ENCODE data around the gene C11orf86. TPM values are rescaled to one million over a fixed set of nuclear protein-coding genes. Genes with fewer than 3 reads are reported as not detected.

The C11orf86 gene
- total RNA-seq, 2 donors from 2014 or later: not detected

GRCh38 chr11:66969584-66970225, 5.4 kb upstream of the C11orf86 start:
- no peak for TF ChIP-seq POLR2A (IDR thresholded peaks at IDR 0.05)
- TF ChIP-seq CTCF (IDR thresholded peaks at IDR 0.05): no peak
- TF ChIP-seq POLR2AphosphoS5 (IDR thresholded peaks at IDR 0.05): no peak
- Histone ChIP-seq H3K36me3 (no peaks in the 10 kb centered on the region), H3K27ac (no peak overlapping the region), H3K4me3 (no peak overlapping the region), H3K9me3 (no peaks in the 10 kb centered on the region), H3K4me1 (replicated peaks) (no peaks in the 10 kb centered on the region), H3K27me3 (replicated peaks; ENCODE audit: insufficient read depth) (no peaks in the 10 kb centered on the region)
- WGBS: 79% methylated on average over 6 of the region's 6 CpGs
- intact Hi-C loops (cut with DNase I): no loop called here
- no peak for DNase-seq (ENCODE audit: low spot score)

- TF ChIP-seq POLR2AphosphoS5 (IDR thresholded peaks at IDR 0.05): no peak
- no peak for TF ChIP-seq CTCF (IDR thresholded peaks at IDR 0.05)
- no peak for TF ChIP-seq POLR2A (IDR thresholded peaks at IDR 0.05)
- Histone ChIP-seq H3K9me3 (no peaks in the 10 kb centered on the region), H3K27ac (no peak overlapping the region), H3K4me3 (no peak overlapping the region), H3K36me3 (no peaks in the 10 kb centered on the region), H3K4me1 (replicated peaks) (no peaks in the 10 kb centered on the region), H3K27me3 (replicated peaks; ENCODE audit: insufficient read depth) (no peaks in the 10 kb centered on the region)
- DNase-seq (ENCODE audit: low spot score): no peak
- intact Hi-C loops (cut with DNase I): no loop called here
- 90% methylated on average over 4 of the region's 4 CpGs for WGBS
Measured at GRCh38 chr11:66970371-66970806, 4.7 kb upstream of the C11orf86 start.

GRCh38 chr11:66970807-66971442, 4.2 kb upstream of the C11orf86 start:
- TF ChIP-seq POLR2AphosphoS5 (IDR thresholded peaks at IDR 0.05): no peak
- TF ChIP-seq CTCF (IDR thresholded peaks at IDR 0.05): no peak
- no peak for TF ChIP-seq POLR2A (IDR thresholded peaks at IDR 0.05)
- no peak for DNase-seq (ENCODE audit: low spot score)
- H3K9me3 ChIP-seq: no peaks in the 10 kb centered on the region
- no peaks in the 10 kb centered on the region for H3K4me1 ChIP-seq (replicated peaks)
- intact Hi-C loops (cut with DNase I): no loop called here
- 73% methylated on average over 5 of the region's 5 CpGs for WGBS
- H3K4me3 ChIP-seq: no peak overlapping the region
- H3K27me3 ChIP-seq (replicated peaks; ENCODE audit: insufficient read depth): no peaks in the 10 kb centered on the region
- no peak overlapping the region for H3K27ac ChIP-seq
- no peaks in the 10 kb centered on the region for H3K36me3 ChIP-seq

DNA sequence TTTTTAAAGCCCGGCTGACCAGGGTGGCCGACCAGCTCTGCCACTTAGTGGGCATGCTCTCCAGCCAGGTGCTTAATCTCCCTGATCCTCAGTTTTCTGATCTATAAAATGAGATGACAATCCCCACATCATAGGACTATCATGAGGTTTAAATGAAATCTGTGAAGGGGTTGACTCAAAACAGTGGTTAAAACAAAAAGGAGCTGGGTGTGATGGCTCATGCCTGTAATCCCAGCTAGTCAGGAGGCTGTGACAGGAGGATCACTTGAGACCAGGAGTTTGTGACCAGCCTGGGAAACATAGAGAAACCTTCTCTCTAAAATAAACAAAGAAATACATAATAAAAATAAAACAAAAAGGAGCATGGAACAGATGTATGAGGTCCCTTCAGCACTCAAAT, 3.6 kb upstream of the C11orf86 start:
- no peak for TF ChIP-seq POLR2AphosphoS5 (IDR thresholded peaks at IDR 0.05)
- 73% methylated on average over 2 of the region's 2 CpGs for WGBS

GRCh38 chr11:66973956-66974580, 1.0 kb upstream of the C11orf86 start:
- no peak overlapping the region for H3K27ac ChIP-seq
- intact Hi-C loops (cut with DNase I): no loop called here
- H3K4me1 ChIP-seq (replicated peaks): no peaks in the 10 kb centered on the region
- TF ChIP-seq POLR2AphosphoS5 (IDR thresholded peaks at IDR 0.05): no peak
- no peak for TF ChIP-seq CTCF (IDR thresholded peaks at IDR 0.05)
- no peak for TF ChIP-seq POLR2A (IDR thresholded peaks at IDR 0.05)
- no peak overlapping the region for H3K4me3 ChIP-seq
- H3K9me3 ChIP-seq: no peaks in the 10 kb centered on the region
- no peaks in the 10 kb centered on the region for H3K36me3 ChIP-seq
- no peaks in the 10 kb centered on the region for H3K27me3 ChIP-seq (replicated peaks; ENCODE audit: insufficient read depth)
- 75% methylated on average over 8 of the region's 8 CpGs for WGBS
- DNase-seq (ENCODE audit: low spot score): no peak

More for the DNA sequence above, 3.6 kb upstream of the C11orf86 start:
- DNase-seq (ENCODE audit: low spot score): no peak
- no peaks in the 10 kb centered on the region for H3K9me3 ChIP-seq
- no peak overlapping the region for H3K27ac ChIP-seq
- H3K4me1 ChIP-seq (replicated peaks): no peaks in the 10 kb centered on the region
- intact Hi-C loops (cut with DNase I): no loop called here
- no peak overlapping the region for H3K4me3 ChIP-seq
- H3K27me3 ChIP-seq (replicated peaks; ENCODE audit: insufficient read depth): no peaks in the 10 kb centered on the region
- no peaks in the 10 kb centered on the region for H3K36me3 ChIP-seq
